ENCODE measurements around the gene DYNC2I2. TPM values are rescaled to one million over a fixed set of nuclear protein-coding genes. Genes with fewer than 3 reads are reported as not detected.

DYNC2I2 gene
- polyA plus RNA-seq, 1 donor from 2014 or later = 82.5 TPM

DNA sequence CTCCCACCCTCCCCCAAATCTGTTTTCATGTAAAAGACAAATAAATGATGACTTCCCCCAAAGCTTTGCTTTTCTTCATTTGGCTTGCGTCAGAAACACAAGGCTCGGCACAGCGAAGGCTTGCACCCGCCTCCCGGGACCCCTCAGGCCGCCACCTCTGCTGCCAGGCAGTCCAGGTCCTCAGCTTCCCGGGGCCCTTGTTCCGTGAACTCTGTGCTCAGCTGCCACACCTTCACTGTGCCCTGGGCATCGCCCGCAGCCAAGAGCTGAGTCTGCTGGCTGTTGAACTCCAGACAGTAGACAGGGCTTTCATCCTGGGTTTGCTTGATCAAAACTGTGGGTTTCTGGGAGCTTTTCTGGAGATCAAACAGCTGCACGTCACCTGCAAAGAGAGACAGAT, 23.0 kb downstream of the DYNC2I2 start:
- no peaks in the 10 kb centered on the region for H4K20me1 ChIP-seq (ENCODE audit: insufficient read depth)
- H3K9me3 ChIP-seq (ENCODE audit: low read length) = no peaks in the 10 kb centered on the region
- H3K27ac ChIP-seq (ENCODE audit: low read length) = no peak overlapping the region
- no peaks in the 10 kb centered on the region for H3K79me2 ChIP-seq (replicated peaks; ENCODE audit: insufficient read depth, low read length)
- no peaks in the 10 kb centered on the region for H3F3A ChIP-seq (ENCODE audit: insufficient read depth, low read length, poor library complexity, severe bottlenecking)
- TF ChIP-seq TAF1 (IDR thresholded peaks at IDR 0.05; ENCODE audit: low read depth) (no peak), POLR2AphosphoS5 (IDR thresholded peaks at IDR 0.05) (no peak), RAD21 (conservative IDR thresholded peaks at IDR 0.05) (no peak), EZH2 (IDR thresholded peaks at IDR 0.05; ENCODE audit: borderline replicate concordance, insufficient read depth, low read length, poor library complexity, severe bottlenecking) (no peak), EP300 (conservative IDR thresholded peaks at IDR 0.05; ENCODE audit: poor library complexity, severe bottlenecking) (no peak), MXI1 (conservative IDR thresholded peaks at IDR 0.05; ENCODE audit: poor library complexity, severe bottlenecking) (no peak), SMC3 (conservative IDR thresholded peaks at IDR 0.05; ENCODE audit: poor library complexity) (no peak)
- TF ChIP-seq, protein P1, sequence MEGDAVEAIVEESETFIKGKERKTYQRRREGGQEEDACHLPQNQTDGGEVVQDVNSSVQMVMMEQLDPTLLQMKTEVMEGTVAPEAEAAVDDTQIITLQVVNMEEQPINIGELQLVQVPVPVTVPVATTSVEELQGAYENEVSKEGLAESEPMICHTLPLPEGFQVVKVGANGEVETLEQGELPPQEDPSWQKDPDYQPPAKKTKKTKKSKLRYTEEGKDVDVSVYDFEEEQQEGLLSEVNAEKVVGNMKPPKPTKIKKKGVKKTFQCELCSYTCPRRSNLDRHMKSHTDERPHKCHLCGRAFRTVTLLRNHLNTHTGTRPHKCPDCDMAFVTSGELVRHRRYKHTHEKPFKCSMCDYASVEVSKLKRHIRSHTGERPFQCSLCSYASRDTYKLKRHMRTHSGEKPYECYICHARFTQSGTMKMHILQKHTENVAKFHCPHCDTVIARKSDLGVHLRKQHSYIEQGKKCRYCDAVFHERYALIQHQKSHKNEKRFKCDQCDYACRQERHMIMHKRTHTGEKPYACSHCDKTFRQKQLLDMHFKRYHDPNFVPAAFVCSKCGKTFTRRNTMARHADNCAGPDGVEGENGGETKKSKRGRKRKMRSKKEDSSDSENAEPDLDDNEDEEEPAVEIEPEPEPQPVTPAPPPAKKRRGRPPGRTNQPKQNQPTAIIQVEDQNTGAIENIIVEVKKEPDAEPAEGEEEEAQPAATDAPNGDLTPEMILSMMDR (IDR thresholded peaks at IDR 0.05; ENCODE audit: poor library complexity, severe bottlenecking) = no peak
- TF ChIP-seq, protein P2, sequence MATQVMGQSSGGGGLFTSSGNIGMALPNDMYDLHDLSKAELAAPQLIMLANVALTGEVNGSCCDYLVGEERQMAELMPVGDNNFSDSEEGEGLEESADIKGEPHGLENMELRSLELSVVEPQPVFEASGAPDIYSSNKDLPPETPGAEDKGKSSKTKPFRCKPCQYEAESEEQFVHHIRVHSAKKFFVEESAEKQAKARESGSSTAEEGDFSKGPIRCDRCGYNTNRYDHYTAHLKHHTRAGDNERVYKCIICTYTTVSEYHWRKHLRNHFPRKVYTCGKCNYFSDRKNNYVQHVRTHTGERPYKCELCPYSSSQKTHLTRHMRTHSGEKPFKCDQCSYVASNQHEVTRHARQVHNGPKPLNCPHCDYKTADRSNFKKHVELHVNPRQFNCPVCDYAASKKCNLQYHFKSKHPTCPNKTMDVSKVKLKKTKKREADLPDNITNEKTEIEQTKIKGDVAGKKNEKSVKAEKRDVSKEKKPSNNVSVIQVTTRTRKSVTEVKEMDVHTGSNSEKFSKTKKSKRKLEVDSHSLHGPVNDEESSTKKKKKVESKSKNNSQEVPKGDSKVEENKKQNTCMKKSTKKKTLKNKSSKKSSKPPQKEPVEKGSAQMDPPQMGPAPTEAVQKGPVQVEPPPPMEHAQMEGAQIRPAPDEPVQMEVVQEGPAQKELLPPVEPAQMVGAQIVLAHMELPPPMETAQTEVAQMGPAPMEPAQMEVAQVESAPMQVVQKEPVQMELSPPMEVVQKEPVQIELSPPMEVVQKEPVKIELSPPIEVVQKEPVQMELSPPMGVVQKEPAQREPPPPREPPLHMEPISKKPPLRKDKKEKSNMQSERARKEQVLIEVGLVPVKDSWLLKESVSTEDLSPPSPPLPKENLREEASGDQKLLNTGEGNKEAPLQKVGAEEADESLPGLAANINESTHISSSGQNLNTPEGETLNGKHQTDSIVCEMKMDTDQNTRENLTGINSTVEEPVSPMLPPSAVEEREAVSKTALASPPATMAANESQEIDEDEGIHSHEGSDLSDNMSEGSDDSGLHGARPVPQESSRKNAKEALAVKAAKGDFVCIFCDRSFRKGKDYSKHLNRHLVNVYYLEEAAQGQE (IDR thresholded peaks at IDR 0.05; ENCODE audit: borderline replicate concordance) = no peak
- no peak overlapping the region for H2AFZ ChIP-seq (ENCODE audit: low read depth, low read length)
- H3K27me3 ChIP-seq (ENCODE audit: insufficient read depth, low read depth, low read length) = no peaks in the 10 kb centered on the region
- no peaks in the 10 kb centered on the region for H3K9me2 ChIP-seq (ENCODE audit: insufficient read depth, low read length)
- H3K4me2 ChIP-seq (ENCODE audit: low read length) = no peak overlapping the region
- H3K36me3 ChIP-seq (ENCODE audit: insufficient read depth, low read length) = peaks cover 16% of the 10 kb centered on the region
- no peak overlapping the region for H3K4me3 ChIP-seq (ENCODE audit: low read length)
- H3K9ac ChIP-seq (ENCODE audit: low read length) = no peak overlapping the region

DNA sequence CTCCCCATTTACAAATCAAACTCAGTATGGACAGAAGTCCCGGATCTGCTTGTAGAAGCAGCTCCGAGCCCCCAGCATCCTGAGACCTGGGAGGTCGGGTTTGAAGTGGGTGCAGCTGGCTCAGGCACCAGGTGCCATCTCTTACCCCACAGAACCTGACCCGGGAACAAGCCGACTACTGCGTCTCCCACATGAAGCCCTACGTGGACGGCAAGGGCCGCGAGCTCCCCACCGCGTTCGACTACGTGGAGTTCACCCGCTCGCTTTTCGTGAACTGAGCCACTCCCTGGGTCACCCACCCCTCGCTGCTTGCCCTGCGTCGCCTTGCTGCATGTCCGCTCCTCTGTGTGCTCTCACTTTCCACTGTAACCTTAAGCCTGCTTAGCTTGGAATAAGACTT, 23.6 kb downstream of the DYNC2I2 start:
- TF ChIP-seq POLR2AphosphoS5 (IDR thresholded peaks at IDR 0.05) (peak; percentile 1), EZH2 (IDR thresholded peaks at IDR 0.05; ENCODE audit: borderline replicate concordance, insufficient read depth, low read length, poor library complexity, severe bottlenecking) (no peak)
- Histone ChIP-seq H3K27ac (ENCODE audit: low read length) (no peak overlapping the region), H3K4me3 (ENCODE audit: low read length) (no peak overlapping the region), H3K9ac (ENCODE audit: low read length) (no peak overlapping the region), H3K36me3 (ENCODE audit: insufficient read depth, low read length) (peaks cover 16% of the 10 kb centered on the region), H3K27me3 (ENCODE audit: insufficient read depth, low read depth, low read length) (no peaks in the 10 kb centered on the region), H3F3A (ENCODE audit: insufficient read depth, low read length, poor library complexity, severe bottlenecking) (no peaks in the 10 kb centered on the region), H3K79me2 (replicated peaks; ENCODE audit: insufficient read depth, low read length) (no peaks in the 10 kb centered on the region), H2AFZ (ENCODE audit: low read depth, low read length) (no peak overlapping the region), H4K20me1 (ENCODE audit: insufficient read depth) (no peaks in the 10 kb centered on the region), H3K9me2 (ENCODE audit: insufficient read depth, low read length) (no peaks in the 10 kb centered on the region), H3K4me2 (ENCODE audit: low read length) (no peak overlapping the region), H3K9me3 (ENCODE audit: low read length) (no peaks in the 10 kb centered on the region)

DNA sequence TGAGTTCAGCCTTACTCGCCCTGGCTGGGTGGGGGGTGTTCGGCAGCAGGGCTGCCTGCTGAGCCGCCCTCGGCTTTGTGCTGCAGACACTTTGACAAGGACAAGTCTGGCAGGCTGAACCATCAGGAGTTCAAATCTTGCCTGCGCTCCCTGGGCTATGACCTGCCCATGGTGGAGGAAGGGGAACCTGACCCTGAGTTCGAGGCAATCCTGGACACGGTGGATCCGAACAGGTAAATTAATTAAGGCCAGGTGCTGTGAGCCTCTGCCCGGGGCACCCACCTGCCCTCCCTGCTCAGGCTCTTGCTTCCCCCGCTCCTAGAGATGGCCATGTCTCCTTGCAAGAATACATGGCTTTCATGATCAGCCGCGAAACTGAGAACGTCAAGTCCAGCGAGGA, 24.2 kb downstream of the DYNC2I2 start:
- H3K4me3 ChIP-seq (ENCODE audit: low read length) = no peak overlapping the region
- TF ChIP-seq TAF1 (IDR thresholded peaks at IDR 0.05; ENCODE audit: low read depth) (no peak), SMC3 (conservative IDR thresholded peaks at IDR 0.05; ENCODE audit: poor library complexity) (no peak), EP300 (conservative IDR thresholded peaks at IDR 0.05; ENCODE audit: poor library complexity, severe bottlenecking) (no peak), POLR2AphosphoS5 (IDR thresholded peaks at IDR 0.05) (no peak), EZH2 (IDR thresholded peaks at IDR 0.05; ENCODE audit: borderline replicate concordance, insufficient read depth, low read length, poor library complexity, severe bottlenecking) (no peak), MXI1 (conservative IDR thresholded peaks at IDR 0.05; ENCODE audit: poor library complexity, severe bottlenecking) (no peak), RAD21 (conservative IDR thresholded peaks at IDR 0.05) (no peak)
- TF ChIP-seq, protein P2 (IDR thresholded peaks at IDR 0.05; ENCODE audit: borderline replicate concordance) = no peak
- TF ChIP-seq, protein P1 (IDR thresholded peaks at IDR 0.05; ENCODE audit: poor library complexity, severe bottlenecking) = no peak
- peaks cover 16% of the 10 kb centered on the region for H3K36me3 ChIP-seq (ENCODE audit: insufficient read depth, low read length)
- no peaks in the 10 kb centered on the region for H3K79me2 ChIP-seq (replicated peaks; ENCODE audit: insufficient read depth, low read length)
- H3K27me3 ChIP-seq (ENCODE audit: insufficient read depth, low read depth, low read length) = no peaks in the 10 kb centered on the region
- H3K9me2 ChIP-seq (ENCODE audit: insufficient read depth, low read length) = no peaks in the 10 kb centered on the region
- no peaks in the 10 kb centered on the region for H3K9me3 ChIP-seq (ENCODE audit: low read length)
- no peak overlapping the region for H3K27ac ChIP-seq (ENCODE audit: low read length)
- H4K20me1 ChIP-seq (ENCODE audit: insufficient read depth) = no peaks in the 10 kb centered on the region
- H3K9ac ChIP-seq (ENCODE audit: low read length) = no peak overlapping the region
- H3F3A ChIP-seq (ENCODE audit: insufficient read depth, low read length, poor library complexity, severe bottlenecking) = no peaks in the 10 kb centered on the region
- no peak overlapping the region for H3K4me2 ChIP-seq (ENCODE audit: low read length)
- H2AFZ ChIP-seq (ENCODE audit: low read depth, low read length) = no peak overlapping the region
